ENCODE data around the gene ADAMTS4. TPM values are rescaled to one million over a fixed set of nuclear protein-coding genes. Genes with fewer than 3 reads are reported as not detected.

The ADAMTS4 gene
- total RNA-seq, 1 experiment from 2014 or later: 31.6 TPM

DNA sequence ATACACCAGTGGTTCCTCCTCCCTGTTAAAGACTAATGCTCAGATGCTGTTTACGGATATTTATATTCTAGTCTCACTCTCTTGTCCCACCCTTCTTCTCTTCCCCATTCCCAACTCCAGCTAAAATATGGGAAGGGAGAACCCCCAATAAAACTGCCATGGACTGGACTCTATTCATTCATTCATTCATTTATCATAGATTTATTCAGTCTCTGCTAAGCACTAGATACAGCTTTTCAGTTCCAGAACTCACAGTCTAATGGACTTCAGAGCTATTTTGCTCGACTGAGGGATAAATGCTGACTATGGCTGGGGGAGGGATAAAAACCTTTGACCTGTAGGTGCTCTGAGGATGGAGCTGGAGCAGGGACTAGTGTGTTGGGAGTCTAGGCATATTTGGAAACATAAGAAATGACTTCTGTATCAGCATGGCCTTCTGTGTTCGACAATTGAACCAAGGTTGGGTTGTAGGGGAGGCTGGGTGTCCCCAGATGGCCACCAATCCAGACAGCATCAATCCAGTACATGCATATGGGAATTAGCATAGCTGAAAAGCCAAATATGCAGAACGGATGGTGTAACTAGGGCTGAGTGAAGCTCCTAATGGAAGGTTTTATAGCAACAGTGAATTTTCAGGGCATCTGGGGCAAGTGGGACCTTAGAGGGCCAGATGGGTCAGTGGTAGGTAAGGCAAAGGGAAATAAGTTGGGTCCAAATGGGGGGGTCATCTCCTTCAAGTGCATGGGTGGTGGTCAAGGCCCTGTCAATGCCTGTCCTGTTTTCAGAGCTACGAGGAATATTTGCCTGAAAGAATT, 20.4 kb upstream of the ADAMTS4 start:
- H3K36me3 ChIP-seq (ENCODE audit: insufficient read depth, low read length, poor library complexity, severe bottlenecking): peaks cover 8% of the 10 kb centered on the region
- TF ChIP-seq, protein P1, sequence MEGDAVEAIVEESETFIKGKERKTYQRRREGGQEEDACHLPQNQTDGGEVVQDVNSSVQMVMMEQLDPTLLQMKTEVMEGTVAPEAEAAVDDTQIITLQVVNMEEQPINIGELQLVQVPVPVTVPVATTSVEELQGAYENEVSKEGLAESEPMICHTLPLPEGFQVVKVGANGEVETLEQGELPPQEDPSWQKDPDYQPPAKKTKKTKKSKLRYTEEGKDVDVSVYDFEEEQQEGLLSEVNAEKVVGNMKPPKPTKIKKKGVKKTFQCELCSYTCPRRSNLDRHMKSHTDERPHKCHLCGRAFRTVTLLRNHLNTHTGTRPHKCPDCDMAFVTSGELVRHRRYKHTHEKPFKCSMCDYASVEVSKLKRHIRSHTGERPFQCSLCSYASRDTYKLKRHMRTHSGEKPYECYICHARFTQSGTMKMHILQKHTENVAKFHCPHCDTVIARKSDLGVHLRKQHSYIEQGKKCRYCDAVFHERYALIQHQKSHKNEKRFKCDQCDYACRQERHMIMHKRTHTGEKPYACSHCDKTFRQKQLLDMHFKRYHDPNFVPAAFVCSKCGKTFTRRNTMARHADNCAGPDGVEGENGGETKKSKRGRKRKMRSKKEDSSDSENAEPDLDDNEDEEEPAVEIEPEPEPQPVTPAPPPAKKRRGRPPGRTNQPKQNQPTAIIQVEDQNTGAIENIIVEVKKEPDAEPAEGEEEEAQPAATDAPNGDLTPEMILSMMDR (conservative IDR thresholded peaks at IDR 0.05; ENCODE audit: low read depth, low read length): no peak
- TF ChIP-seq EZH2 (IDR thresholded peaks at IDR 0.05; ENCODE audit: borderline replicate concordance, low read depth, low read length, poor library complexity, severe bottlenecking): no peak
- H3K9me3 ChIP-seq (ENCODE audit: low read depth, low read length, poor library complexity, severe bottlenecking): no peaks in the 10 kb centered on the region
- no peak overlapping the region for H3K4me3 ChIP-seq (ENCODE audit: low read depth, low read length, poor library complexity, severe bottlenecking)
- H3K27me3 ChIP-seq (replicated peaks; ENCODE audit: insufficient read depth, low read depth, low read length, poor library complexity): no peaks in the 10 kb centered on the region
- ChIA-PET POLR2A (ENCODE audit: low non-redundant PET) (no interaction called here), CTCF (no interaction called here)
- DNase-seq (ENCODE audit: low spot score): no peak
- intact Hi-C loops (cut with micrococcal nuclease; ENCODE audit: unreplicated experiment): no loop called here
- no TSS peak for BruUV-seq (replicated peaks)
- H3K4me1 ChIP-seq (ENCODE audit: insufficient read depth, low read length, poor library complexity, severe bottlenecking): no peaks in the 10 kb centered on the region
- no peak overlapping the region for H3K27ac ChIP-seq (ENCODE audit: low read depth, low read length, poor library complexity, severe bottlenecking)

DNA sequence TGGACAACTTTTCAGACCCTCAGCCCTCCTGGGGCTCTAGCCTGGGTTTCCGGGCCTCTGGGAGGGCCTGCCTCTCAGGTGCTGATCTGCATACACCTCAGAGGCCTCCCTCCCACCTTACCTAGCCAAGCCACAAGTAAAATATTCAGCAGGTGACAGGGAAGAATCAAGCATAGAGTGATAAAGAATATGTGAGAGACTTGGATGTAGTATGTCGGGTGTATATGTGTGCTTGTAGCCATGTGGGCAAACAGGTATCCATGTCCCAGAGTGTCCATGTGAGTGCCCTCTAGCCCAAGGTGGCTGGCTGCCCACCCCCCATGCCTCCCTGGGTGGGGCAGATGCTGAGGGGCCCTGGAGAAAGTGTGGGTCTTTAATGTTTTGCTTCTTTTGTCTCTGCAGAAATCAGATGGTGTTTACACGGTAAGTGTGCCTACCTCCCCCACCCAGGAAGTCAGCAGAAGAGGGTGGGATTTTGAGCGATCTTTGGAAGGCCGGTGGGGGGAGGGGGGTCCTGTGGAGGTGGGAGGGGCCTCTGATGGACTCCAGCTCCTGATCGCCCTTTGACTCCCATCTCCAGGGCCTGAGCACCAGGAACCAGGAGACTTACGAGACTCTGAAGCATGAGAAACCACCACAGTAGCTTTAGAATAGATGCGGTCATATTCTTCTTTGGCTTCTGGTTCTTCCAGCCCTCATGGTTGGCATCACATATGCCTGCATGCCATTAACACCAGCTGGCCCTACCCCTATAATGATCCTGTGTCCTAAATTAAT, 19.6 kb upstream of the ADAMTS4 start:
- intact Hi-C loops (cut with micrococcal nuclease; ENCODE audit: unreplicated experiment): no loop called here
- DNase-seq (ENCODE audit: low spot score): no peak
- Histone ChIP-seq H3K9me3 (ENCODE audit: low read depth, low read length, poor library complexity, severe bottlenecking) (no peaks in the 10 kb centered on the region), H3K4me1 (ENCODE audit: insufficient read depth, low read length, poor library complexity, severe bottlenecking) (no peaks in the 10 kb centered on the region), H3K27ac (ENCODE audit: low read depth, low read length, poor library complexity, severe bottlenecking) (no peak overlapping the region), H3K27me3 (replicated peaks; ENCODE audit: insufficient read depth, low read depth, low read length, poor library complexity) (no peaks in the 10 kb centered on the region), H3K36me3 (ENCODE audit: insufficient read depth, low read length, poor library complexity, severe bottlenecking) (peaks cover 16% of the 10 kb centered on the region), H3K4me3 (ENCODE audit: low read depth, low read length, poor library complexity, severe bottlenecking) (no peak overlapping the region)
- no peak for TF ChIP-seq EZH2 (IDR thresholded peaks at IDR 0.05; ENCODE audit: borderline replicate concordance, low read depth, low read length, poor library complexity, severe bottlenecking)
- TF ChIP-seq, protein P1 (conservative IDR thresholded peaks at IDR 0.05; ENCODE audit: low read depth, low read length): no peak
- CTCF ChIA-PET: no interaction called here
- POLR2A ChIA-PET (ENCODE audit: low non-redundant PET): interaction anchor here (0.9 kb wide), 1 partner anchor 16 kb away, joined by 4 read pairs; the partner anchor contains the start of gene NDUFS2
- BruUV-seq (replicated peaks): no TSS peak

DNA sequence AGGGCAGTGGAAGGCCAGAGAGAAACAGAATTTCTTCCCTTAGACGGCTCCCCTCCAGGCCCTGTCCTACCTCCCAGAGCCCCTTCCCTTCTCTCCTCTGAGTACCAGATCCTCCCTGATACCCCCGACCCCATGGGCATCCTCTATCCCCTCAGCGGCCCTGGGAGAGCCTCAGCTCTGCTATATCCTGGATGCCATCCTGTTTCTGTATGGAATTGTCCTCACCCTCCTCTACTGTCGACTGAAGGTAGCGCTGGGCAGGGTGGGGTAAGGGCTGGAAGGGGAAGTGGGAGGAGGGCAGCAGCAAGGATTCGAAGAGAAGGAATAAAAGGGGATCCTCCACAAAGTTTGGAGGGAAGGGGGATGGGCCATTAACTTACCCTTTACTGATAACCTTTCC, 19.0 kb upstream of the ADAMTS4 start:
- Histone ChIP-seq H3K27ac (ENCODE audit: low read depth, low read length, poor library complexity, severe bottlenecking) (no peak overlapping the region), H3K27me3 (replicated peaks; ENCODE audit: insufficient read depth, low read depth, low read length, poor library complexity) (no peaks in the 10 kb centered on the region), H3K4me3 (ENCODE audit: low read depth, low read length, poor library complexity, severe bottlenecking) (no peak overlapping the region), H3K36me3 (ENCODE audit: insufficient read depth, low read length, poor library complexity, severe bottlenecking) (peaks cover 22% of the 10 kb centered on the region), H3K4me1 (ENCODE audit: insufficient read depth, low read length, poor library complexity, severe bottlenecking) (no peaks in the 10 kb centered on the region), H3K9me3 (ENCODE audit: low read depth, low read length, poor library complexity, severe bottlenecking) (no peaks in the 10 kb centered on the region)
- intact Hi-C loops (cut with micrococcal nuclease; ENCODE audit: unreplicated experiment): no loop called here
- ChIA-PET POLR2A (ENCODE audit: low non-redundant PET) (interaction anchor here (0.9 kb wide), 1 partner anchor 16 kb away, joined by 4 read pairs; the partner anchor contains the start of gene NDUFS2), CTCF (no interaction called here)
- TF ChIP-seq, protein P1 (conservative IDR thresholded peaks at IDR 0.05; ENCODE audit: low read depth, low read length): no peak
- no peak for TF ChIP-seq EZH2 (IDR thresholded peaks at IDR 0.05; ENCODE audit: borderline replicate concordance, low read depth, low read length, poor library complexity, severe bottlenecking)
- no peak for DNase-seq (ENCODE audit: low spot score)
- BruUV-seq (replicated peaks): no TSS peak
